Panc1 (cell line): ENCODE measurements around the gene LTBP3.

Experiments
- SIN3A ChIP-seq: IDR thresholded peaks from 2 replicates; pipeline ENCODE4 v1.6.1; 2012; ENCODE audit warnings: low read depth, mild to moderate bottlenecking, low read length, moderate library complexity, borderline replicate concordance; ENCODE audit not compliant: insufficient read depth
- TF ChIP-seq, protein P1 (sequence below): fragments of 450-650 bp; IDR thresholded peaks from 2 replicates; pipeline ENCODE4 v1.5.1; 2017; ENCODE audit warnings: mild to moderate bottlenecking

- TF ChIP-seq, protein P1, sequence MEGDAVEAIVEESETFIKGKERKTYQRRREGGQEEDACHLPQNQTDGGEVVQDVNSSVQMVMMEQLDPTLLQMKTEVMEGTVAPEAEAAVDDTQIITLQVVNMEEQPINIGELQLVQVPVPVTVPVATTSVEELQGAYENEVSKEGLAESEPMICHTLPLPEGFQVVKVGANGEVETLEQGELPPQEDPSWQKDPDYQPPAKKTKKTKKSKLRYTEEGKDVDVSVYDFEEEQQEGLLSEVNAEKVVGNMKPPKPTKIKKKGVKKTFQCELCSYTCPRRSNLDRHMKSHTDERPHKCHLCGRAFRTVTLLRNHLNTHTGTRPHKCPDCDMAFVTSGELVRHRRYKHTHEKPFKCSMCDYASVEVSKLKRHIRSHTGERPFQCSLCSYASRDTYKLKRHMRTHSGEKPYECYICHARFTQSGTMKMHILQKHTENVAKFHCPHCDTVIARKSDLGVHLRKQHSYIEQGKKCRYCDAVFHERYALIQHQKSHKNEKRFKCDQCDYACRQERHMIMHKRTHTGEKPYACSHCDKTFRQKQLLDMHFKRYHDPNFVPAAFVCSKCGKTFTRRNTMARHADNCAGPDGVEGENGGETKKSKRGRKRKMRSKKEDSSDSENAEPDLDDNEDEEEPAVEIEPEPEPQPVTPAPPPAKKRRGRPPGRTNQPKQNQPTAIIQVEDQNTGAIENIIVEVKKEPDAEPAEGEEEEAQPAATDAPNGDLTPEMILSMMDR, result no peak
- TF ChIP-seq SIN3A, result no peak
Observed at GRCh38 chr11:65599955-65600246, 41.7 kb upstream of the LTBP3 start.
